HEK293 (cell line): Measurements from ENCODE around the gene VRK2.

Experiments
- CTCF ChIA-PET: fragments of 350-600 bp; formaldehyde crosslinking; extraction: SDS; loops from one replicate; lab custom pipeline; 2021; ENCODE audit warnings: antibody characterized with exemption; lab: Yijun Ruan, JAX
- POLR2A ChIA-PET: fragments of 300-600 bp; formaldehyde crosslinking; extraction: SDS; loops from one replicate; lab custom pipeline; 2020; ENCODE audit warnings: antibody characterized with exemption, inconsistent platforms; lab: Yijun Ruan, JAX
- H3K27ac ChIP-seq: fragments of 200-500 bp; sonication (Bioruptor generic); 2 replicates; pipeline ENCODE4 v1.5.1; 2014; ENCODE audit warnings: low read depth, low read length, control low read depth, inconsistent platforms; ENCODE audit errors: extremely low read depth
- H3K36me3 ChIP-seq, 2 experiments: fragments of 200-500 bp in 1 of 2; sonication (Bioruptor generic) in 1 of 2; 1 replicate in 1 of 2; 2 replicates in 1 of 2; pipeline ENCODE4 v1.5.1; 2014 to 2017; ENCODE audit warnings: inconsistent platforms in 2 of 2, low read length in 2 of 2; ENCODE audit not compliant: control insufficient read depth in 2 of 2, insufficient read depth in 1 of 2
- H3K4me1 ChIP-seq: fragments of 200-500 bp; sonication (Bioruptor generic); 2 replicates; pipeline ENCODE4 v1.5.1; 2014; ENCODE audit warnings: mild to moderate bottlenecking, low read length, inconsistent platforms; ENCODE audit not compliant: control insufficient read depth, insufficient read depth
- H3K4me3 ChIP-seq: 2 replicates; pipeline ENCODE4 v1.5.1; 2011; ENCODE audit warnings: low read depth, mild to moderate bottlenecking, control low read depth, low read length, moderate library complexity
- H3K9me3 ChIP-seq: fragments of 200-500 bp; sonication (Bioruptor generic); 2 replicates; pipeline ENCODE4 v1.5.1; 2014; ENCODE audit warnings: low read depth, low read length, inconsistent platforms; ENCODE audit not compliant: control insufficient read depth, insufficient read depth
- GLI2 ChIP-seq: fragments of 450-650 bp; formaldehyde crosslinking; IDR thresholded peaks from 2 replicates; pipeline ENCODE4; 2017; ENCODE audit warnings: missing biosample characterization, missing genetic modification characterization, low read depth, borderline replicate concordance
- GLI4 ChIP-seq: fragments of 450-650 bp; formaldehyde crosslinking; IDR thresholded peaks from 2 replicates; pipeline ENCODE4 v1.5.1; 2016; ENCODE audit warnings: missing biosample characterization, missing genetic modification characterization
- KLF7 ChIP-seq: fragments of 450-650 bp; formaldehyde crosslinking; IDR thresholded peaks from 2 replicates; pipeline ENCODE4 v1.5.1; 2016; ENCODE audit warnings: missing biosample characterization, missing genetic modification characterization, borderline replicate concordance
- SCRT2 ChIP-seq: fragments of 450-650 bp; formaldehyde crosslinking; IDR thresholded peaks from 2 replicates; pipeline ENCODE4 v1.5.1; 2016; ENCODE audit warnings: missing biosample characterization, missing genetic modification characterization
- SP2 ChIP-seq: fragments of 450-650 bp; formaldehyde crosslinking; IDR thresholded peaks from 2 replicates; pipeline ENCODE4 v1.5.1; 2016; ENCODE audit warnings: missing biosample characterization, missing genetic modification characterization
- WT1 ChIP-seq: fragments of 450-650 bp; formaldehyde crosslinking; IDR thresholded peaks from 2 replicates; pipeline ENCODE4 v1.5.1; 2016; ENCODE audit warnings: missing biosample characterization, missing genetic modification characterization
- ZBTB48 ChIP-seq: fragments of 450-650 bp; formaldehyde crosslinking; IDR thresholded peaks from 2 replicates; pipeline ENCODE4 v1.5.1; 2016; ENCODE audit warnings: missing biosample characterization, missing genetic modification characterization
- ZNF138 ChIP-seq: fragments of 450-650 bp; formaldehyde crosslinking; IDR thresholded peaks from 2 replicates; pipeline ENCODE4 v1.5.1; 2016; ENCODE audit warnings: missing biosample characterization, missing genetic modification characterization, borderline replicate concordance
- ZNF24 ChIP-seq: fragments of 450-650 bp; formaldehyde crosslinking; IDR thresholded peaks from 2 replicates; pipeline ENCODE4 v1.5.1; 2016; ENCODE audit warnings: missing biosample characterization, missing genetic modification characterization
- ZNF350 ChIP-seq: fragments of 450-650 bp; formaldehyde crosslinking; IDR thresholded peaks from 2 replicates; pipeline ENCODE4 v1.5.0; 2017; ENCODE audit warnings: missing biosample characterization, mild to moderate bottlenecking, missing genetic modification characterization
- ZNF529 ChIP-seq: fragments of 450-650 bp; formaldehyde crosslinking; IDR thresholded peaks from 2 replicates; pipeline ENCODE4 v1.5.1; 2017; ENCODE audit warnings: missing genetic modification characterization, missing biosample characterization; ENCODE audit not compliant: insufficient replicate concordance
- ZNF555 ChIP-seq: fragments of 450-650 bp; formaldehyde crosslinking; conservative IDR thresholded peaks from 2 replicates; pipeline ENCODE4 v1.5.1; 2017; ENCODE audit warnings: missing biosample characterization, mild to moderate bottlenecking, missing genetic modification characterization, inconsistent platforms
- ZNF558 ChIP-seq: fragments of 450-650 bp; formaldehyde crosslinking; IDR thresholded peaks from 2 replicates; pipeline ENCODE4 v1.5.1; 2016; ENCODE audit warnings: missing biosample characterization, missing genetic modification characterization
- ZNF596 ChIP-seq: fragments of 450-650 bp; IDR thresholded peaks from 2 replicates; pipeline ENCODE4 v1.5.0; 2018; ENCODE audit warnings: missing biosample characterization, mild to moderate bottlenecking, missing genetic modification characterization, moderate library complexity
- ZNF621 ChIP-seq: fragments of 450-650 bp; formaldehyde crosslinking; IDR thresholded peaks from 2 replicates; pipeline ENCODE4 v1.5.1; 2017; ENCODE audit warnings: missing biosample characterization, missing genetic modification characterization
- ZNF629 ChIP-seq: fragments of 450-650 bp; formaldehyde crosslinking; IDR thresholded peaks from 2 replicates; pipeline ENCODE4 v1.5.1; 2017; ENCODE audit warnings: missing biosample characterization, missing genetic modification characterization
- ZNF792 ChIP-seq: fragments of 450-650 bp; formaldehyde crosslinking; IDR thresholded peaks from 2 replicates; pipeline ENCODE4 v1.5.1; 2016; ENCODE audit warnings: missing biosample characterization, missing genetic modification characterization
- ZXDB ChIP-seq: fragments of 450-650 bp; formaldehyde crosslinking; IDR thresholded peaks from 2 replicates; pipeline ENCODE4 v1.5.1; 2016; ENCODE audit warnings: missing biosample characterization, missing genetic modification characterization
- TF ChIP-seq, protein P1 (sequence below): fragments of 450-650 bp; formaldehyde crosslinking; IDR thresholded peaks from 2 replicates; pipeline ENCODE4 v1.5.1; 2016; ENCODE audit warnings: missing biosample characterization, missing genetic modification characterization
- TF ChIP-seq, protein P2 (sequence below): fragments of 450-650 bp; formaldehyde crosslinking; IDR thresholded peaks from 2 replicates; pipeline ENCODE4 v1.5.1; 2016; ENCODE audit warnings: missing biosample characterization, missing genetic modification characterization, low read depth
- TF ChIP-seq, protein P3 (sequence below): fragments of 450-650 bp; formaldehyde crosslinking; IDR thresholded peaks from 2 replicates; pipeline ENCODE4 v1.5.1; 2016; ENCODE audit warnings: missing biosample characterization, missing genetic modification characterization, borderline replicate concordance
- TF ChIP-seq, protein P4 (sequence below): fragments of 450-650 bp; formaldehyde crosslinking; IDR thresholded peaks from 2 replicates; pipeline ENCODE4 v1.5.1; 2017; ENCODE audit warnings: missing biosample characterization, missing genetic modification characterization

VRK2 gene

DNA sequence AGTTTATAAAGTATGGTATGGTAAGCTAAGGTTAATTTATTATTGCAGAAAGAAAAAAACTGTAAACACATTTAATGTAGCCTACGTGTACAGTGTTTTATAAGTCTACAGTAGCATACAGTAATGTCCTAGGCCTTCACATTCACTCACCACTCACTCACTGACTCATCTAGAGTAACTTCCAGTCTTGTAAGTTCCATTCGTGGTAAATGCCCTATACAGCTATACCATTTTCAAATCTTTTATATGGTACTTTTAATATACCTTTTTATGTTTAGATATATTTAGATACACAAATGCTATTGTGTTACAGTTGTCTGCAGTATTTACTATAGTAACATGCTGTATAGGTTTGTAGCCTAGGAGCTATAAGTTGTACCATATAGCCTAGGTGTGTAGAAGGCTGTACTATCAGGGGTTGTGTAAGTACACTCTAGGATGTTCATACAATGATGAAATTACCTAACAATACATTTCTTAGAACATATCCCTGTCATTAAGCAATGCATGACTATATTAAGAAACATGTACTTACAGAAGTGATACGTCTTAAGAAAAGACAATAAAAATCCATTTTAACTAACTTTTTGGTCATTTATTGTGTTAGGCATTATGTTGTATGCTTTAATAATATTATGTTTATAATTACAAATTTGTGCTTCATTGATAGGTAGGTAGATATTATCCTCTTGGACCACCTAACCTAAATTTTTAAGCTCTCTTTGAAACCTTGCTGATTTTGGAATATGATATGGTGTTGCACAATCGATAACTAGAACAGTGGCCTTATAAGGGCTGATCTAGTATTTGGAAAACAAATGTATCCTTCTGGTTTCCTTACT, 51.9 kb downstream of the VRK2 start:
- no peaks in the 10 kb centered on the region for H3K4me1 ChIP-seq
- TF ChIP-seq, protein P1, sequence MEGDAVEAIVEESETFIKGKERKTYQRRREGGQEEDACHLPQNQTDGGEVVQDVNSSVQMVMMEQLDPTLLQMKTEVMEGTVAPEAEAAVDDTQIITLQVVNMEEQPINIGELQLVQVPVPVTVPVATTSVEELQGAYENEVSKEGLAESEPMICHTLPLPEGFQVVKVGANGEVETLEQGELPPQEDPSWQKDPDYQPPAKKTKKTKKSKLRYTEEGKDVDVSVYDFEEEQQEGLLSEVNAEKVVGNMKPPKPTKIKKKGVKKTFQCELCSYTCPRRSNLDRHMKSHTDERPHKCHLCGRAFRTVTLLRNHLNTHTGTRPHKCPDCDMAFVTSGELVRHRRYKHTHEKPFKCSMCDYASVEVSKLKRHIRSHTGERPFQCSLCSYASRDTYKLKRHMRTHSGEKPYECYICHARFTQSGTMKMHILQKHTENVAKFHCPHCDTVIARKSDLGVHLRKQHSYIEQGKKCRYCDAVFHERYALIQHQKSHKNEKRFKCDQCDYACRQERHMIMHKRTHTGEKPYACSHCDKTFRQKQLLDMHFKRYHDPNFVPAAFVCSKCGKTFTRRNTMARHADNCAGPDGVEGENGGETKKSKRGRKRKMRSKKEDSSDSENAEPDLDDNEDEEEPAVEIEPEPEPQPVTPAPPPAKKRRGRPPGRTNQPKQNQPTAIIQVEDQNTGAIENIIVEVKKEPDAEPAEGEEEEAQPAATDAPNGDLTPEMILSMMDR (tag by site-specific recombination): no peak
- TF ChIP-seq ZNF350 (no peak), ZNF621 (no peak), ZNF596 (tag by site-specific recombination) (no peak), SCRT2 (tag by site-specific recombination) (no peak), ZNF629 (tag by site-specific recombination) (no peak), WT1 (tag by site-specific recombination) (no peak)
- TF ChIP-seq, protein P2, sequence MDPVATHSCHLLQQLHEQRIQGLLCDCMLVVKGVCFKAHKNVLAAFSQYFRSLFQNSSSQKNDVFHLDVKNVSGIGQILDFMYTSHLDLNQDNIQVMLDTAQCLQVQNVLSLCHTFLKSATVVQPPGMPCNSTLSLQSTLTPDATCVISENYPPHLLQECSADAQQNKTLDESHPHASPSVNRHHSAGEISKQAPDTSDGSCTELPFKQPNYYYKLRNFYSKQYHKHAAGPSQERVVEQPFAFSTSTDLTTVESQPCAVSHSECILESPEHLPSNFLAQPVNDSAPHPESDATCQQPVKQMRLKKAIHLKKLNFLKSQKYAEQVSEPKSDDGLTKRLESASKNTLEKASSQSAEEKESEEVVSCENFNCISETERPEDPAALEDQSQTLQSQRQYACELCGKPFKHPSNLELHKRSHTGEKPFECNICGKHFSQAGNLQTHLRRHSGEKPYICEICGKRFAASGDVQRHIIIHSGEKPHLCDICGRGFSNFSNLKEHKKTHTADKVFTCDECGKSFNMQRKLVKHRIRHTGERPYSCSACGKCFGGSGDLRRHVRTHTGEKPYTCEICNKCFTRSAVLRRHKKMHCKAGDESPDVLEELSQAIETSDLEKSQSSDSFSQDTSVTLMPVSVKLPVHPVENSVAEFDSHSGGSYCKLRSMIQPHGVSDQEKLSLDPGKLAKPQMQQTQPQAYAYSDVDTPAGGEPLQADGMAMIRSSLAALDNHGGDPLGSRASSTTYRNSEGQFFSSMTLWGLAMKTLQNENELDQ: no peak
- CTCF ChIA-PET: no interaction called here
- no peaks in the 10 kb centered on the region for H3K9me3 ChIP-seq
- no peak overlapping the region for H3K4me3 ChIP-seq
- H3K36me3 ChIP-seq: no peaks in the 10 kb centered on the region
- H3K27ac ChIP-seq: no peak overlapping the region
- POLR2A ChIA-PET: interaction anchor here (1.1 kb wide), 1 partner anchor 52 kb away, joined by 3 read pairs; no protein-coding TSS in a partner anchor

DNA sequence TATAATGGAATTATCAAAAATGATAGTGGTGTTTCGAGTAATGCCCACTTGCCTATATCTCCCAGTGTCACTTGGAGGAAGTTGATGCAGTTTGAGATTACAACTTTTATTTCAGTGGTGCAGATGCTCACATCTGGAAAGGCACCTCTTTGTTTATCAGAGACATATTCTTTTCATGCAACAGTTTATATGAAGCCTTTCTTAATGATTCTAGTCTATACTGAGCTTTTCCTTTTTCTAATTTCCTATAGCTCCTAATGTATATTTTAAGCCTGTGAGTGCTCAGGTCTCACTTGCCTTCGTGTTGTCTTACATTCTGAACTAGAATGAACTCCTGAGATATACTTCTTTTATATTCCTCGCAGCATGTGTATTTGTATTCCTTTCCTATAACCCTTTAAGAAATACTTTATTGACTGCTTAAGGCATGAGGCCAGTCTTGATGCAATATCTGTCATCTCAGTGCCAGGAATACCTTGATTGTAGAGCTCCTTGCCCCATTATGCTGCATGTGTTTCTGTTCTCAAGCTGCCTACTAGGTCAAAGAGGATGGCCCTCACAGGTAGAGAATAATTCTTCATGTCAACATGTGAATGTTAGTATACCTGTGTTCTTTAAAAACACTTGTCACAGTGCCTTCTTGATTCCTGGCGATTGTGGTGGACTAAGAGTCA, 52.6 kb downstream of the VRK2 start:
- ChIA-PET CTCF (interaction anchor here (0.6 kb wide), 1 partner anchor 187 kb away, joined by 5 read pairs; no protein-coding TSS in a partner anchor), POLR2A (no interaction called here)
- H3K36me3 ChIP-seq: no peaks in the 10 kb centered on the region

More for the DNA sequence above, 52.6 kb downstream of the VRK2 start:
- H3K27ac ChIP-seq: no peak overlapping the region
- no peaks in the 10 kb centered on the region for H3K4me1 ChIP-seq
- H3K4me3 ChIP-seq: no peak overlapping the region
- H3K9me3 ChIP-seq: no peaks in the 10 kb centered on the region
- TF ChIP-seq ZNF529 (tag by site-specific recombination) (no peak), ZNF138 (no peak), ZBTB48 (tag by site-specific recombination) (no peak), SP2 (tag by site-specific recombination) (no peak), ZNF555 (no peak), GLI2 (tag by site-specific recombination) (no peak), ZXDB (tag by site-specific recombination) (no peak), KLF7 (tag by site-specific recombination) (no peak), ZNF629 (tag by site-specific recombination) (no peak), ZNF792 (tag by site-specific recombination) (no peak), ZNF24 (tag by site-specific recombination) (no peak), GLI4 (no peak), ZNF558 (tag by site-specific recombination) (no peak)
- TF ChIP-seq, protein P3, sequence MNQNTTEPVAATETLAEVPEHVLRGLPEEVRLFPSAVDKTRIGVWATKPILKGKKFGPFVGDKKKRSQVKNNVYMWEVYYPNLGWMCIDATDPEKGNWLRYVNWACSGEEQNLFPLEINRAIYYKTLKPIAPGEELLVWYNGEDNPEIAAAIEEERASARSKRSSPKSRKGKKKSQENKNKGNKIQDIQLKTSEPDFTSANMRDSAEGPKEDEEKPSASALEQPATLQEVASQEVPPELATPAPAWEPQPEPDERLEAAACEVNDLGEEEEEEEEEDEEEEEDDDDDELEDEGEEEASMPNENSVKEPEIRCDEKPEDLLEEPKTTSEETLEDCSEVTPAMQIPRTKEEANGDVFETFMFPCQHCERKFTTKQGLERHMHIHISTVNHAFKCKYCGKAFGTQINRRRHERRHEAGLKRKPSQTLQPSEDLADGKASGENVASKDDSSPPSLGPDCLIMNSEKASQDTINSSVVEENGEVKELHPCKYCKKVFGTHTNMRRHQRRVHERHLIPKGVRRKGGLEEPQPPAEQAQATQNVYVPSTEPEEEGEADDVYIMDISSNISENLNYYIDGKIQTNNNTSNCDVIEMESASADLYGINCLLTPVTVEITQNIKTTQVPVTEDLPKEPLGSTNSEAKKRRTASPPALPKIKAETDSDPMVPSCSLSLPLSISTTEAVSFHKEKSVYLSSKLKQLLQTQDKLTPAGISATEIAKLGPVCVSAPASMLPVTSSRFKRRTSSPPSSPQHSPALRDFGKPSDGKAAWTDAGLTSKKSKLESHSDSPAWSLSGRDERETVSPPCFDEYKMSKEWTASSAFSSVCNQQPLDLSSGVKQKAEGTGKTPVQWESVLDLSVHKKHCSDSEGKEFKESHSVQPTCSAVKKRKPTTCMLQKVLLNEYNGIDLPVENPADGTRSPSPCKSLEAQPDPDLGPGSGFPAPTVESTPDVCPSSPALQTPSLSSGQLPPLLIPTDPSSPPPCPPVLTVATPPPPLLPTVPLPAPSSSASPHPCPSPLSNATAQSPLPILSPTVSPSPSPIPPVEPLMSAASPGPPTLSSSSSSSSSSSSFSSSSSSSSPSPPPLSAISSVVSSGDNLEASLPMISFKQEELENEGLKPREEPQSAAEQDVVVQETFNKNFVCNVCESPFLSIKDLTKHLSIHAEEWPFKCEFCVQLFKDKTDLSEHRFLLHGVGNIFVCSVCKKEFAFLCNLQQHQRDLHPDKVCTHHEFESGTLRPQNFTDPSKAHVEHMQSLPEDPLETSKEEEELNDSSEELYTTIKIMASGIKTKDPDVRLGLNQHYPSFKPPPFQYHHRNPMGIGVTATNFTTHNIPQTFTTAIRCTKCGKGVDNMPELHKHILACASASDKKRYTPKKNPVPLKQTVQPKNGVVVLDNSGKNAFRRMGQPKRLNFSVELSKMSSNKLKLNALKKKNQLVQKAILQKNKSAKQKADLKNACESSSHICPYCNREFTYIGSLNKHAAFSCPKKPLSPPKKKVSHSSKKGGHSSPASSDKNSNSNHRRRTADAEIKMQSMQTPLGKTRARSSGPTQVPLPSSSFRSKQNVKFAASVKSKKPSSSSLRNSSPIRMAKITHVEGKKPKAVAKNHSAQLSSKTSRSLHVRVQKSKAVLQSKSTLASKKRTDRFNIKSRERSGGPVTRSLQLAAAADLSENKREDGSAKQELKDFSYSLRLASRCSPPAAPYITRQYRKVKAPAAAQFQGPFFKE (tag by site-specific recombination): no peak
- TF ChIP-seq, protein P4, sequence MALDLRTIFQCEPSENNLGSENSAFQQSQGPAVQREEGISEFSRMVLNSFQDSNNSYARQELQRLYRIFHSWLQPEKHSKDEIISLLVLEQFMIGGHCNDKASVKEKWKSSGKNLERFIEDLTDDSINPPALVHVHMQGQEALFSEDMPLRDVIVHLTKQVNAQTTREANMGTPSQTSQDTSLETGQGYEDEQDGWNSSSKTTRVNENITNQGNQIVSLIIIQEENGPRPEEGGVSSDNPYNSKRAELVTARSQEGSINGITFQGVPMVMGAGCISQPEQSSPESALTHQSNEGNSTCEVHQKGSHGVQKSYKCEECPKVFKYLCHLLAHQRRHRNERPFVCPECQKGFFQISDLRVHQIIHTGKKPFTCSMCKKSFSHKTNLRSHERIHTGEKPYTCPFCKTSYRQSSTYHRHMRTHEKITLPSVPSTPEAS: no peak
